ENCODE data around the gene PCNX2.
A peak's percentile ranks its signal among the peaks of the same experiment; 100 is the strongest.
"Not testable (repeated sequence)": the region's sequence is repeated elsewhere in the genome, so short reads cannot be mapped to it uniquely, and the experiment has no call there.

The PCNX2 gene

DNA sequence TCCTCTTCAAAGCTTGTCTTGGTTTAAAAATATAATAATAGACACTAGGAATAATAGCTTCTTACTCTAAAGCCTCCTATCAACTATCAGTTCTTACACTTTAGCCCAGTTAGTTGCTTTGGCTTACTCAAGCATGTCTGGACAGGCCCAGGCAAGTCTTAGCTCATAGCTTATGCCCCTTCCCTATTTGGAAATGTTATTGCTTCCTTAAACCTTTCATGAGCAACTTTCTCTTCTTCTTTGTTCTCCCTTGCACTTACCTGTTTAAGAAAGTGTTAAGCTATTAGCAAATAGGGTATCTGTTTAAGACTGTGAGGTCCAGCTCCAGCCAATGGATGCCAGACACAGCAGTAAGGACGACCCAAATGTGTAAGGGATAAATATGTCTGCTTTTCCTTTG lies 115.9 kb downstream of the PCNX2 start:
- Histone ChIP-seq H2BK5ac (ENCODE audit: low read depth, low read length, poor library complexity) (peak overlapping the region; percentile 82), H2BK120ac (ENCODE audit: insufficient read depth, low read length, poor library complexity) (peak overlapping the region; percentile 98), H2BK12ac (ENCODE audit: low read length) (peak overlapping the region; percentile 38), H3K27ac (ENCODE audit: low read depth, low read length) (peak overlapping the region; percentile 64), H4K8ac (ENCODE audit: low read depth, low read length) (peak overlapping the region; percentile 49), H3K79me1 (ENCODE audit: low read length) (peaks cover 14% of the 10 kb centered on the region), H4K91ac (ENCODE audit: low read depth, low read length) (peak overlapping the region; percentile 96)
- not testable (repeated sequence) for H3K79me2 ChIP-seq (ENCODE audit: control insufficient read depth, insufficient read depth, low read length, poor library complexity); H2AK5ac ChIP-seq (ENCODE audit: low read length); H4K12ac ChIP-seq (ENCODE audit: low read depth, low read length); H3K4me3 ChIP-seq (ENCODE audit: low read depth, low read length); H3K14ac ChIP-seq (ENCODE audit: low read length); H3K18ac ChIP-seq (ENCODE audit: low read length); H3K4me2 ChIP-seq (ENCODE audit: low read length); H3K4me1 ChIP-seq (ENCODE audit: control insufficient read depth in 1 of 2, insufficient read depth in 2 of 2, low read length in 2 of 2); H3K9ac ChIP-seq (ENCODE audit: low read length); H3K23ac ChIP-seq (ENCODE audit: low read length); H2AFZ ChIP-seq (ENCODE audit: insufficient read depth, low read length, poor library complexity); H3K9me3 ChIP-seq (ENCODE audit: insufficient read depth, low read depth, low read length); H3K36me3 ChIP-seq (ENCODE audit: control insufficient read depth in 1 of 2, insufficient read depth in 2 of 2, low read length in 2 of 2); DNase-seq; H3K27me3 ChIP-seq (ENCODE audit: insufficient read depth, low read length); H3K4ac ChIP-seq (ENCODE audit: low read depth, low read length)
- no CpG with 5 or more reads among the region's 1 CpG for WGBS (ENCODE audit: extremely low coverage, insufficient coverage, insufficient read length)

GRCh38 chr1:233172201-233172600 lies 123.3 kb downstream of the PCNX2 start:
- no peak overlapping the region for H3K4me2 ChIP-seq (ENCODE audit: low read length)
- H3K36me3 ChIP-seq (ENCODE audit: control insufficient read depth in 1 of 2, insufficient read depth in 2 of 2, low read length in 2 of 2): peaks cover 2% of the 10 kb centered on the region in 2 experiments
- H4K91ac ChIP-seq (ENCODE audit: low read depth, low read length): no peak overlapping the region
- no peak overlapping the region for H4K12ac ChIP-seq (ENCODE audit: low read depth, low read length)
- H3K4me3 ChIP-seq (ENCODE audit: low read depth, low read length): no peak overlapping the region
- H3K14ac ChIP-seq (ENCODE audit: low read length): no peak overlapping the region
- H2BK120ac ChIP-seq (ENCODE audit: insufficient read depth, low read length, poor library complexity): no peak overlapping the region
- H4K8ac ChIP-seq (ENCODE audit: low read depth, low read length): no peak overlapping the region
- no peaks in the 10 kb centered on the region for H3K9me3 ChIP-seq (ENCODE audit: insufficient read depth, low read depth, low read length)
- peak; percentile 57 to 84 for DNase-seq
- no peaks in the 10 kb centered on the region for H3K79me1 ChIP-seq (ENCODE audit: low read length)
- H2AFZ ChIP-seq (ENCODE audit: insufficient read depth, low read length, poor library complexity): no peak overlapping the region
- no CpG with 5 or more reads among the region's 2 CpGs for WGBS (ENCODE audit: extremely low coverage, insufficient coverage, insufficient read length)
- H2AK5ac ChIP-seq (ENCODE audit: low read length): no peak overlapping the region
- no peaks in the 10 kb centered on the region for H3K27me3 ChIP-seq (ENCODE audit: insufficient read depth, low read length)
- H2BK12ac ChIP-seq (ENCODE audit: low read length): no peak overlapping the region
- no peaks in the 10 kb centered on the region for H3K4me1 ChIP-seq (ENCODE audit: control insufficient read depth in 1 of 2, insufficient read depth in 2 of 2, low read length in 2 of 2)
- H3K18ac ChIP-seq (ENCODE audit: low read length): no peak overlapping the region
- no peak overlapping the region for H2BK5ac ChIP-seq (ENCODE audit: low read depth, low read length, poor library complexity)
- H3K9ac ChIP-seq (ENCODE audit: low read length): no peak overlapping the region
- H3K4ac ChIP-seq (ENCODE audit: low read depth, low read length): no peak overlapping the region
- no peaks in the 10 kb centered on the region for H3K79me2 ChIP-seq (ENCODE audit: control insufficient read depth, insufficient read depth, low read length, poor library complexity)
- H3K27ac ChIP-seq (ENCODE audit: low read depth, low read length): no peak overlapping the region
- no peak overlapping the region for H3K23ac ChIP-seq (ENCODE audit: low read length)

DNA sequence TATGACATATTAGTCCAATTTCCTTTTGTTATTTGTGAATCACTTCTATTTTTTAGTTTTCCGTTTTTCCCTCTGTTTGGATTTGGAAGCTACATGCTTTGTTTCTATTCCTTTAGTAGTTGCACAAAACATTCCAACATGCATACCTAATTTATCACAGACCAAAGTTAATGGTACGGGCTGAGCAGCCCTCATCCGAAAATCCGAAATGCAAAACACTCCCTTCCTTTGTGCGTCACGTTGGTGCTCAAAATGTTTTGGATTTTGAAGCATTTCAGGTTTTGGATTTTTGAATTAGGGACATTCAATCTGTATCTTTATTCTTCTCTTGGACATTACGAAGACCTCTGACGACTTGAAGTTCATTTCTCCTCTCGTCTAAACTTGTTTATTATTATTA lies 124.8 kb downstream of the PCNX2 start:
- H3K27me3 ChIP-seq (ENCODE audit: insufficient read depth, low read length): no peaks in the 10 kb centered on the region
- H3K4ac ChIP-seq (ENCODE audit: low read depth, low read length): no peak overlapping the region
- no peak overlapping the region for H4K8ac ChIP-seq (ENCODE audit: low read depth, low read length)
- no peaks in the 10 kb centered on the region for H3K4me1 ChIP-seq (ENCODE audit: control insufficient read depth in 1 of 2, insufficient read depth in 2 of 2, low read length in 2 of 2)
- no CpG with 5 or more reads among the region's 9 CpGs for WGBS (ENCODE audit: extremely low coverage, insufficient coverage, insufficient read length)
- no peak overlapping the region for H2BK5ac ChIP-seq (ENCODE audit: low read depth, low read length, poor library complexity)
- peak; percentile 65 to 89 for DNase-seq
- no peak overlapping the region for H3K23ac ChIP-seq (ENCODE audit: low read length)
- H4K12ac ChIP-seq (ENCODE audit: low read depth, low read length): no peak overlapping the region
- H2AK5ac ChIP-seq (ENCODE audit: low read length): no peak overlapping the region
- no peak overlapping the region for H4K91ac ChIP-seq (ENCODE audit: low read depth, low read length)
- no peak overlapping the region for H2BK12ac ChIP-seq (ENCODE audit: low read length)
- H2BK120ac ChIP-seq (ENCODE audit: insufficient read depth, low read length, poor library complexity): no peak overlapping the region
- H2AFZ ChIP-seq (ENCODE audit: insufficient read depth, low read length, poor library complexity): no peak overlapping the region
- H3K18ac ChIP-seq (ENCODE audit: low read length): no peak overlapping the region
- H3K79me1 ChIP-seq (ENCODE audit: low read length): no peaks in the 10 kb centered on the region
- no peak overlapping the region for H3K27ac ChIP-seq (ENCODE audit: low read depth, low read length)
- H3K14ac ChIP-seq (ENCODE audit: low read length): no peak overlapping the region
- H3K9ac ChIP-seq (ENCODE audit: low read length): no peak overlapping the region
- no peaks in the 10 kb centered on the region for H3K9me3 ChIP-seq (ENCODE audit: insufficient read depth, low read depth, low read length)
- H3K4me2 ChIP-seq (ENCODE audit: low read length): no peak overlapping the region
- no peak overlapping the region for H3K4me3 ChIP-seq (ENCODE audit: low read depth, low read length)
- peaks cover 0 to 2% of the 10 kb centered on the region in 2 experiments for H3K36me3 ChIP-seq (ENCODE audit: control insufficient read depth in 1 of 2, insufficient read depth in 2 of 2, low read length in 2 of 2)
- H3K79me2 ChIP-seq (ENCODE audit: control insufficient read depth, insufficient read depth, low read length, poor library complexity): no peaks in the 10 kb centered on the region

- no peaks in the 10 kb centered on the region for H3K27me3 ChIP-seq (ENCODE audit: insufficient read depth, low read length)
- no peak overlapping the region for H3K4me3 ChIP-seq (ENCODE audit: low read depth, low read length)
- DNase-seq: no peak
- no peak overlapping the region for H4K91ac ChIP-seq (ENCODE audit: low read depth, low read length)
- no peak overlapping the region for H3K18ac ChIP-seq (ENCODE audit: low read length)
- no peak overlapping the region for H3K14ac ChIP-seq (ENCODE audit: low read length)
- no peak overlapping the region for H3K4me2 ChIP-seq (ENCODE audit: low read length)
- no peak overlapping the region for H3K4ac ChIP-seq (ENCODE audit: low read depth, low read length)
- no peaks in the 10 kb centered on the region for H3K9me3 ChIP-seq (ENCODE audit: insufficient read depth, low read depth, low read length)
- no peak overlapping the region for H3K27ac ChIP-seq (ENCODE audit: low read depth, low read length)
- no peaks in the 10 kb centered on the region for H3K79me1 ChIP-seq (ENCODE audit: low read length)
- H2BK120ac ChIP-seq (ENCODE audit: insufficient read depth, low read length, poor library complexity): no peak overlapping the region
- no peak overlapping the region for H2AK5ac ChIP-seq (ENCODE audit: low read length)
- peaks cover 0 to 2% of the 10 kb centered on the region in 2 experiments for H3K36me3 ChIP-seq (ENCODE audit: control insufficient read depth in 1 of 2, insufficient read depth in 2 of 2, low read length in 2 of 2)
- H4K12ac ChIP-seq (ENCODE audit: low read depth, low read length): no peak overlapping the region
- no peaks in the 10 kb centered on the region for H3K4me1 ChIP-seq (ENCODE audit: control insufficient read depth in 1 of 2, insufficient read depth in 2 of 2, low read length in 2 of 2)
- no peaks in the 10 kb centered on the region for H3K79me2 ChIP-seq (ENCODE audit: control insufficient read depth, insufficient read depth, low read length, poor library complexity)
- no peak overlapping the region for H3K23ac ChIP-seq (ENCODE audit: low read length)
- no peak overlapping the region for H2BK5ac ChIP-seq (ENCODE audit: low read depth, low read length, poor library complexity)
- H2BK12ac ChIP-seq (ENCODE audit: low read length): no peak overlapping the region
- H4K8ac ChIP-seq (ENCODE audit: low read depth, low read length): no peak overlapping the region
- WGBS (ENCODE audit: extremely low coverage, insufficient coverage, insufficient read length): no CpG with 5 or more reads among the region's 1 CpG
- H3K9ac ChIP-seq (ENCODE audit: low read length): no peak overlapping the region
- H2AFZ ChIP-seq (ENCODE audit: insufficient read depth, low read length, poor library complexity): no peak overlapping the region
Observed at GRCh38 chr1:233168384-233168783, 127.1 kb downstream of the PCNX2 start.
